H9 (cell line): ENCODE results near the gene THBS4. TPM values are rescaled to one million over a fixed set of nuclear protein-coding genes. Genes with fewer than 3 reads are reported as not detected.

ENCODE experiments used
- DNase-seq: peaks from one replicate; pipeline ENCODE4 v3.0.0-alpha.2; 2017
- H2AFZ ChIP-seq: one replicate; pipeline ENCODE4 v1.6.1; 2013; ENCODE audit warnings: mild to moderate bottlenecking, low read length, control low read depth, moderate library complexity
- H2AK5ac ChIP-seq: 2 replicates; pipeline ENCODE4 v1.6.1; 2013; ENCODE audit warnings: low read length, control low read depth, mixed read lengths; ENCODE audit not compliant: insufficient read length
- H2BK120ac ChIP-seq: one replicate; pipeline ENCODE4 v1.6.1; 2013; ENCODE audit warnings: low read depth, mild to moderate bottlenecking, low read length, control low read depth, inconsistent platforms; ENCODE audit not compliant: poor library complexity, severe bottlenecking
- H2BK12ac ChIP-seq: 2 replicates; pipeline ENCODE4 v1.6.1; 2013; ENCODE audit warnings: low read length, control low read depth, mixed read lengths, low read depth; ENCODE audit not compliant: insufficient read length
- H2BK15ac ChIP-seq: 2 replicates; pipeline ENCODE4 v1.6.1; 2013; ENCODE audit warnings: low read depth, low read length, control low read depth
- H2BK20ac ChIP-seq: one replicate; pipeline ENCODE4 v1.6.1; 2013; ENCODE audit warnings: low read depth, mild to moderate bottlenecking, low read length, control low read depth, inconsistent platforms; ENCODE audit not compliant: poor library complexity, severe bottlenecking
- H2BK5ac ChIP-seq: 2 replicates; pipeline ENCODE4 v1.6.1; 2013; ENCODE audit warnings: low read length, control low read depth, mixed read lengths; ENCODE audit not compliant: insufficient read length
- H3K14ac ChIP-seq: 2 replicates; pipeline ENCODE4 v1.6.1; 2013; ENCODE audit warnings: low read length, control low read depth; ENCODE audit not compliant: insufficient read depth
- H3K18ac ChIP-seq: 2 replicates; pipeline ENCODE4 v1.6.1; 2013; ENCODE audit warnings: low read depth, mild to moderate bottlenecking, mixed read lengths, low read length, control low read depth; ENCODE audit not compliant: insufficient read length
- H3K23ac ChIP-seq: 2 replicates; pipeline ENCODE4 v1.6.1; 2013; ENCODE audit warnings: low read length, control low read depth, mixed read lengths, low read depth; ENCODE audit not compliant: insufficient read length
- H3K23me2 ChIP-seq: 2 replicates; pipeline ENCODE4 v1.6.1; 2013; ENCODE audit warnings: low read depth, mild to moderate bottlenecking, mixed read lengths, low read length, control low read depth; ENCODE audit not compliant: insufficient read length, poor library complexity, severe bottlenecking
- H3K27ac ChIP-seq: 2 replicates; pipeline ENCODE4 v1.5.1; 2013; ENCODE audit warnings: low read length, control low read depth, mixed read lengths, low read depth; ENCODE audit not compliant: insufficient read length
- H3K27me3 ChIP-seq: 2 replicates; pipeline ENCODE4 v1.6.1; 2013; ENCODE audit warnings: low read length, control low read depth, inconsistent platforms; ENCODE audit not compliant: insufficient read depth
- H3K4ac ChIP-seq: 2 replicates; pipeline ENCODE4 v1.6.1; 2013; ENCODE audit warnings: low read depth, mild to moderate bottlenecking, control low read depth, inconsistent platforms, low read length, moderate library complexity
- H3K4me1 ChIP-seq: 2 replicates; pipeline ENCODE4 v1.6.1; 2013; ENCODE audit warnings: low read length, control low read depth, inconsistent platforms; ENCODE audit not compliant: insufficient read depth
- H3K4me2 ChIP-seq: 2 replicates; pipeline ENCODE4 v1.6.1; 2013; ENCODE audit warnings: low read length, control low read depth, mixed read lengths; ENCODE audit not compliant: insufficient read length, insufficient read depth
- H3K56ac ChIP-seq: 2 replicates; pipeline ENCODE4 v1.6.1; 2013; ENCODE audit warnings: low read depth, mild to moderate bottlenecking, mixed read lengths, low read length, control low read depth; ENCODE audit not compliant: insufficient read length
- H3K79me1 ChIP-seq: 2 replicates; pipeline ENCODE4 v1.6.1; 2013; ENCODE audit warnings: low read depth, mild to moderate bottlenecking, moderate library complexity, low read length, control low read depth, inconsistent platforms; ENCODE audit not compliant: insufficient read depth, poor library complexity, severe bottlenecking
- H3K79me2 ChIP-seq: 2 replicates; pipeline ENCODE4 v1.6.1; 2013; ENCODE audit warnings: low read length, control low read depth, inconsistent platforms; ENCODE audit not compliant: insufficient read depth
- H3K9ac ChIP-seq: 2 replicates; pipeline ENCODE4 v1.6.1; 2013; ENCODE audit warnings: low read length, control low read depth, mixed read lengths; ENCODE audit not compliant: insufficient read length; ENCODE audit errors: extremely low read depth
- H3K9me3 ChIP-seq: one replicate; pipeline ENCODE4 v1.6.1; 2013; ENCODE audit warnings: low read depth, low read length, inconsistent platforms; ENCODE audit not compliant: control insufficient read depth
- H3T11ph ChIP-seq: one replicate; pipeline ENCODE4 v1.6.1; 2013; ENCODE audit warnings: mild to moderate bottlenecking, low read length, control low read depth, inconsistent platforms
- H4K20me1 ChIP-seq: one replicate; pipeline ENCODE4 v1.6.1; 2013; ENCODE audit not compliant: control insufficient read depth, insufficient read length, insufficient read depth
- H4K5ac ChIP-seq: 2 replicates; pipeline ENCODE4 v1.6.1; 2013; ENCODE audit warnings: low read depth, mild to moderate bottlenecking, mixed read lengths, low read length, control low read depth; ENCODE audit not compliant: insufficient read length
- H4K8ac ChIP-seq: replicated peaks from 2 replicates; pipeline ENCODE4 v1.6.1; 2013; ENCODE audit warnings: low read length, control low read depth, mixed read lengths, low read depth; ENCODE audit not compliant: insufficient read length
- H4K91ac ChIP-seq: 2 replicates; pipeline ENCODE4 v1.6.1; 2013; ENCODE audit warnings: low read depth, mild to moderate bottlenecking, moderate library complexity, mixed read lengths, low read length, control low read depth; ENCODE audit not compliant: insufficient read length
- H3K27ac Mint-ChIP-seq, 3 experiments: 2 replicates in 2 of 3; 3 replicates in 1 of 3; pipeline ENCODE4 v1.8.0; 2020 to 2021; ENCODE audit warnings: mixed read lengths in 3 of 3, mild to moderate bottlenecking in 1 of 3, moderate library complexity in 1 of 3
- H3K27me3 Mint-ChIP-seq: 2 replicates; pipeline ENCODE4 v1.8.0; 2021; ENCODE audit warnings: low read depth, mild to moderate bottlenecking, moderate library complexity, mixed read lengths
- H3K36me3 Mint-ChIP-seq, 3 experiments: 2 replicates in 2 of 3; 3 replicates in 1 of 3; pipeline ENCODE4 v1.8.0; 2020 to 2021; ENCODE audit warnings: low read depth in 3 of 3, mixed read lengths in 3 of 3; ENCODE audit not compliant: insufficient read depth in 1 of 3
- H3K4me1 Mint-ChIP-seq, 2 experiments: 2 replicates each; pipeline ENCODE4 v1.8.0; 2020; ENCODE audit warnings: mixed read lengths in 2 of 2
- H3K4me3 Mint-ChIP-seq, 2 experiments: 2 replicates in 1 of 2; 3 replicates in 1 of 2; pipeline ENCODE4 v1.8.0; 2020 to 2021; ENCODE audit warnings: mild to moderate bottlenecking in 2 of 2, mixed read lengths in 2 of 2, moderate library complexity in 1 of 2
- H3K9me3 Mint-ChIP-seq, 2 experiments: 2 replicates in 1 of 2; 3 replicates in 1 of 2; pipeline ENCODE4 v1.8.0; 2020; ENCODE audit warnings: mild to moderate bottlenecking in 2 of 2, mixed read lengths in 2 of 2, moderate library complexity in 1 of 2
- WGBS: extraction: QIAGEN DNeasy Blood & Tissue Kit; methylation state at CpG from one replicate; pipeline ENCODE4 v1.1.7; 2013; ENCODE audit warnings: missing lambda C conversion rate, low lambda C conversion rate, mixed read lengths; ENCODE audit not compliant: insufficient read length; ENCODE audit errors: extremely low coverage; 5-methylcytosine and 5-hydroxymethylcytosine counted together
- total RNA-seq: library from RNA; stranded (reverse); gene quantifications from 2 replicates; pipeline ENCODE4 v1.2.1, GENCODE V29; 2021
- TF ChIP-seq, protein P1 (sequence below): fragments of 200-600 bp; sonication (generic); conservative IDR thresholded peaks from 3 replicates; pipeline ENCODE4 v1.8.0; 2021; ENCODE audit warnings: antibody characterized with exemption, mild to moderate bottlenecking

THBS4 gene
- total RNA-seq, 1 experiment from 2014 or later = 19.0 TPM

DNA sequence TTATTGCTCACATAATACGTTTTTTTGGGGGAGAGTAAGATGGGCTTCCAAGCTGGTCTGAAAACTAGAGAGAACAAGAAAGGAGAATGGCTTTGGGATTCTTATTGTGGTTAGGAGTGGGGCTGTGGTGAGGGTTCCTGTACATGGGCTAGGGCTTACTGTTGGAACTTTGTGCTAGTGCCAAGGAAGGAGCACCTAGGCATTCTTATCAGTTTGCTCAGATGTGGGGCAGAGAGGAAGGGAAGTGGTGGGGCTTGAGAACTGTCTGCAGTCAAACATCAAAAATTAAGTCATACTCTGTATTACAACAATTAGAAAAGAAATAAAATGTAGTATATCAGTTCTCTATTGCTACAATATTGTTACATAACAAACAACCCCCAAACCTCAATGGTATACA is 4.0 kb upstream of the THBS4 start:
- Histone ChIP-seq H2AFZ (no peak overlapping the region), H4K20me1 (no peaks in the 10 kb centered on the region), H3K9me3 (no peaks in the 10 kb centered on the region), H3K4ac (no peak overlapping the region), H2BK5ac (no peak overlapping the region), H2BK20ac (no peak overlapping the region), H3K9ac (no peak overlapping the region), H4K91ac (no peak overlapping the region), H2BK12ac (no peak overlapping the region), H2BK15ac (no peak overlapping the region), H3K18ac (no peak overlapping the region), H2AK5ac (no peak overlapping the region), H3K23me2 (peaks cover 5% of the 10 kb centered on the region), H2BK120ac (no peak overlapping the region), H3K23ac (no peak overlapping the region), H3K79me2 (no peaks in the 10 kb centered on the region), H3K27ac (no peak overlapping the region), H3K4me2 (no peak overlapping the region), H3K27me3 (peaks cover 12% of the 10 kb centered on the region; the same call in 1 of the 2 replicates), H3K4me1 (peaks cover 2% of the 10 kb centered on the region; the same call in 1 of the 2 replicates), H3K79me1 (no peaks in the 10 kb centered on the region), H3K56ac (no peak overlapping the region), H4K5ac (no peak overlapping the region), H3K14ac (no peak overlapping the region), H4K8ac (no peak overlapping the region), H3T11ph (no peak overlapping the region)
- TF ChIP-seq, protein P1, sequence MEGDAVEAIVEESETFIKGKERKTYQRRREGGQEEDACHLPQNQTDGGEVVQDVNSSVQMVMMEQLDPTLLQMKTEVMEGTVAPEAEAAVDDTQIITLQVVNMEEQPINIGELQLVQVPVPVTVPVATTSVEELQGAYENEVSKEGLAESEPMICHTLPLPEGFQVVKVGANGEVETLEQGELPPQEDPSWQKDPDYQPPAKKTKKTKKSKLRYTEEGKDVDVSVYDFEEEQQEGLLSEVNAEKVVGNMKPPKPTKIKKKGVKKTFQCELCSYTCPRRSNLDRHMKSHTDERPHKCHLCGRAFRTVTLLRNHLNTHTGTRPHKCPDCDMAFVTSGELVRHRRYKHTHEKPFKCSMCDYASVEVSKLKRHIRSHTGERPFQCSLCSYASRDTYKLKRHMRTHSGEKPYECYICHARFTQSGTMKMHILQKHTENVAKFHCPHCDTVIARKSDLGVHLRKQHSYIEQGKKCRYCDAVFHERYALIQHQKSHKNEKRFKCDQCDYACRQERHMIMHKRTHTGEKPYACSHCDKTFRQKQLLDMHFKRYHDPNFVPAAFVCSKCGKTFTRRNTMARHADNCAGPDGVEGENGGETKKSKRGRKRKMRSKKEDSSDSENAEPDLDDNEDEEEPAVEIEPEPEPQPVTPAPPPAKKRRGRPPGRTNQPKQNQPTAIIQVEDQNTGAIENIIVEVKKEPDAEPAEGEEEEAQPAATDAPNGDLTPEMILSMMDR = no peak
- Mint-ChIP-seq H3K36me3 (no peaks in the 10 kb centered on the region), H3K27me3 (peaks cover 35% of the 10 kb centered on the region), H3K9me3 (no peaks in the 10 kb centered on the region), H3K4me3 (no peak overlapping the region), H3K27ac (no peak overlapping the region), H3K4me1 (peaks cover 11 to 13% of the 10 kb centered on the region in 2 experiments)
- no CpG with 5 or more reads among the region's 1 CpG for WGBS
- DNase-seq = no peak
